Right renal pelvis (tissue), 4 donors: ENCODE data around the gene KCNK18. TPM values are rescaled to one million over a fixed set of nuclear protein-coding genes. Genes with fewer than 3 reads are reported as not detected.
"Not testable (repeated sequence)": the region's sequence is repeated elsewhere in the genome, so short reads cannot be mapped to it uniquely, and the experiment has no call there.

Source experiments
- DNase-seq, 4 donors: peaks; one replicate each; pipeline ENCODE4 v3.0.0-alpha.2; 2013; ENCODE audit warnings: low read depth in 4 of 4, low spot score in 3 of 4, missing footprints in 1 of 4
- polyA plus RNA-seq, 4 donors: library from polyadenylated mRNA; unstranded; fragments of 120-200 nt; gene quantifications; one replicate each; pipeline ENCODE4 v1.2.1, GENCODE V29; 2013; ENCODE audit not compliant: insufficient read length in 4 of 4

KCNK18 gene
- polyA plus RNA-seq, 4 donors, result not detected

DNA sequence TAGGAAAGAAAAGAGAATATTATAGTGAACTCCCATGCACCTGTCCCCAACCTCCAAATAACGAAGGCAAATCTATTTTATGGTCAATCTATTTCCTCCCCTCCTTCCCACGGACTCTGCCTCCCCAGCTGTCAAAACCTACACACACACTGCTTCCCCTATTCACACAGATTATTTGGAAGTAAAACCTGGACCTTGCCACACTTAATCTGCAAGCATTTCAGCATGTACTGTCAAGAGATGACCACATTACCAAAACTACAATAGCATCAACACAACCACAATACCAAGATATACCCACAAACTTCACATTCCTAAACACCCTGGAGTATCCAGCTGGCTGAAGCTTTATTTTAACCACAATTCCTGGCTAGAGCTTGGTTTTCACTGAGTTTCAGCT, 27.8 kb upstream of the KCNK18 start:
- no peak for DNase-seq

DNA sequence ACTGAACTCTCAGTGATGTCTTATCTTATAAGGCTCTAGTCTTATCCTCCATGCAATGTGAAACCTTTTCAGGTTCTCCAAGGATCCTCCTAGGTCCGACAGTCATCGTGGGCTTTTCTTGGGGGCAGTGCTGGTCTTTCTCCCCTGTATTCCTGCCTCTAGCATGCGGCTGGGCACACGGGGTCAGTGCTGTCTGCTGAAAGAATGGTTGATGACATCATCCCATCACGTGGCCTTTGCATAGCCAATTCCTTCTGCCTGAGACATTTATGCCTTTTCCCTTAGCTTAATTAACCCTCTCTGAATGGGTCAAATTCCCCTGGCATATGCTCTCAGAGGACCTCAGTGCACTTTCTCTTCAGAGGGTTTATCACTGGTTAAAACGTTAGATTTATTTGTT, 27.0 kb upstream of the KCNK18 start:
- no peak for DNase-seq

DNA sequence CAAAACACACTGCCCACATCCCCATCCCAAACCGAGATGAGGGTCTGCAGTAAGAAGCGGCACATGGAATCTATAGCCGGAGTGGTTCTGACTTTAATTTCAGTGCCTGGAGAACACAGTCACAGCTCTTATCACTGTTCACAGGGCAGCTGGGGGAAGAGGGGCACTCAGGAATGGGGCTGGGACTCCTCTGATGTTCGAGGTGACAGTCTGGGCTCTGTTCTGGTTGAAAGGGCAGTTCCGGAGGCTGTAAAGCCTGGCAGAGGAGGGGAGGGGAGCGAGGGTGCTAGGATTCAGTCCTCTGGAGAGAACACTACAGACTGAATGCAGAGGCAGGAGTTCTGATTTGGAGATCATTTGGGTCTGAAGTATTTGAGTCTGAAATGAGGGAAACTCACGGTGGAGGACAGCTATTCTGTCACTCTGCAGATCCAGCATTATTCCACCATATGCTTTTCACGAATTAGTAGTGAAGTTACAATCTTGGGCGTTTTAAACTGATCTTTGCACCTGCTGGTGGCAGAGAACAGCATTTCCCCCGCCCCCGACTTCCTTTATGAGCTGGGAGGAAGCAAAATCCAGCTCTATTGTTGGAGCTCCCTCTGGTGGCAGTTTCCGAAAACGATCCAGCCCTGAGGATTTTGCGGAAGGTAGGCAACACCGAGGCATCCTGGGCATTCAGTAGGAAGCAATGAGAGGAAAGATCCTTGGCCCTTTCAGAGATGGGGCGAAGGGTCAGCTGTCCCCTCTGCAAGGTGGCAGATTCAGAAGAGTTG, 22.7 kb upstream of the KCNK18 start:
- DNase-seq, result peak in 3 of 4 donors; percentile 77 to 88 (median 82)

DNA sequence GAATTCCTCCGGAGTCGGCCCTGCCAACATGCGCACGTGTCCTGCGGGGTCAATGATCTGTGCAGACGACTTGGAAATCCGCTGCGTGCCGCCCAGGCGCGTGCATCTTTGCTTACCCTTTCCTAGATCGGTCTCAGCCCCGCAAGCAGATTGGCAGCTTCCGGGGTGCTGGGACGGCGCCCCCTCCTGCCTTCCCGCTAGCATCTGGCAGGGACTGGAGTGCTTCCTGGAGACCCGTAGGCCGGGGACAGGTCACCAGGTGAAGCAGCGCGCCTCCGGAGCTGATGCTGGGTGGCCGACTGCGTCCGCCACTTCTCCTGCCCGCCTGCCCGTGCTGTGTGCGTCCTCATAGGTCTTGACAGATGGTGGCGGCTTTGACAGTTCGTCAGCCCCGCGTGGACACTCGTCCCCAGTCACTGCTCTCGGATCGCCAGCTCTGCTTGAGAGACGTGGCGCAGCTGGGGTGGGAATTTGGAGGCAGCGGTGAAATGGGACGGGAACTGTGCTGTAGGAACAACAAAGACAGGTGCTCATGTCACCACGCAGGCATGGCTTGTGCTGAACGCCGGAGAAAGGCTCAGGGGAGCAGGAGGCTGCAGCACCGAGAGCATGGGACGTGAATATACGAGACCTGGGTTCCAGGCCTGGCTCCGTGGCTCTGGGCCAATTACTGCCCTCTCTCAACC, 21.9 kb upstream of the KCNK18 start:
- no peak for DNase-seq

DNA sequence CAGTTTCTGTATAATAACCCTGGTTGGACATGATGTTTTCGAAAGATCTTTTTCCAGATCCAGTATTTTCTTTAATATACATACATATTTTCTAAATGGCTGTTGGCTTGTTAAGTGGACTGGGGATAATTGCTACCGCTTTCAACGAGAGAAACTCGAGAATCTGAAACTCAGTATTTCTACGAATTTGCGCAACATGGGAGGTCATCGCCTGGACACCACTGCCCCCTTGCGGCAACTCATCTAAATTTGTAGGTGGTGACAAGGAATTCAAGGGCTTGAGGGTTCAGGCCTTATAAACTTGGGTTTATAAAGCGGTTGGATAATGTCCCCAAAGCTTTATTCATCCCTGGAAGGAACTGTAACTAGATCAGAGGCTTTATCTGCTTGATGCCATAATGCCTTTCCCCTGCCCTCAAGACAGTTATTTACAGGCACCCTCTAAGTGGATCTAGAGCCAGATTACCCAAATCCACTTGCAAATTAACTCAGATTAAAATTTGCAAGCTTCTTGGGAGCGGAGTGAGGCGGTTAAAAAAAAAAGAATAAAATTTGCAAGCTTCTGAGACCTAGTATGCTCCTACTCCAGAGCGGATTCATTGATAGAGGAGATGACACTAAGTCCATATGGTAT, 21.3 kb upstream of the KCNK18 start:
- DNase-seq, result peak in 1 of 4 donors; percentile 61

DNA sequence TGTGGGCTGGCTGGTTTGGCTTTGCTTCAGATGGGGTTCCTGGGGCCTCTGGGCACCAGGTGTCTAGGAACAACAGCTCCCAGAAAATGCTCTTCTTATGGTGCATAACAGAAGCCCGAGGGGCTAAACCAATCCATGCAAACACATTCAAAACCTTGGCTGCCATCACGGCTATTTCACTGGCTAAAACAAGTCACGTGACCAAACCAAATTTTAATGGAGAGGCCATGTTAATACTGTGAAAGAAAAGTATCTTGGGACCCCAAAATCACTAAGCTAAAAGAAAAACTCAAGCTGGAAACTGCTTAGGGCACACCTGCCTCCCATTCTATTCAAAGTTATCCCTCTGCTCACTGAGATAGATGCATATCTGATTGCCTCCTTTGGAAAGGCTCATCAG, 19.1 kb upstream of the KCNK18 start:
- DNase-seq, result no peak

DNA sequence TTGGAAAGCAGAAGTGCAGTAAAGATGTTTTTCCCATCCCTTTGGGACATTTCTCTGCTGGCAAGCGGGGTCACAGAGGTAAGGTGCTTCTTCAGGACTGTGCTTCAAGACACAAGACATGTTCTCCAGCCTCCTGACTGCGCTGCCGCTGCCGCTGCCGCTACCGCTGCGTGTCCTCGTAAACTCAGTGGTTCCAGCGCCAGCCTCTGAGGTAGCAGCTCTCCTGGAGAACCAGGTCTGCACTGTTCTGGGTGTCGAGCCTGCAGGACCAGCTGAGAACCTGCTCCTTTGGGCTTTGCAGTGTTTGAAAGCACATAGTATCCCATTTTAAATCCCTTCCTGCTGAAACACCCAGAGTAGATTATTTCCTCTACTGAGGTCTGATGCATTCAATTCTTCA, 13.0 kb upstream of the KCNK18 start:
- DNase-seq, result no peak

DNA sequence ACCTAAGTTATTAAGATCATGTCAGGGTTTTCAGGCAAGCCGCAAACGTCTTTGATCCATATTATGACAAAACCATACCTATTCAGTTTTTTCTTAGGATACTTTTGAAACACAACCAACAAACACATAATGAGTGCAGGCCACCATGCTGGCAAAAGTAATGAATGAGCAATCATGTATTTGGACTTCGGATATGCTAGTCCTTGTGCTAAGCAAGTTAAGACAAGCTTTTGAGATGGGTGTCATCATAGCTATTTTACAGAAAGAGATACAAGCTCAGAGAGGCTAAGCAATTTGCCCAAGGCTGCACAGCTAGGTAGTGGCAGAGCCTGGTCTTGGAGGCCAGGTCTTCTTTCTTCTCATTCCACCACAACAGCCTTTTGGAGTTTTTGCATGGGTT, 12.5 kb upstream of the KCNK18 start:
- no peak for DNase-seq

DNA sequence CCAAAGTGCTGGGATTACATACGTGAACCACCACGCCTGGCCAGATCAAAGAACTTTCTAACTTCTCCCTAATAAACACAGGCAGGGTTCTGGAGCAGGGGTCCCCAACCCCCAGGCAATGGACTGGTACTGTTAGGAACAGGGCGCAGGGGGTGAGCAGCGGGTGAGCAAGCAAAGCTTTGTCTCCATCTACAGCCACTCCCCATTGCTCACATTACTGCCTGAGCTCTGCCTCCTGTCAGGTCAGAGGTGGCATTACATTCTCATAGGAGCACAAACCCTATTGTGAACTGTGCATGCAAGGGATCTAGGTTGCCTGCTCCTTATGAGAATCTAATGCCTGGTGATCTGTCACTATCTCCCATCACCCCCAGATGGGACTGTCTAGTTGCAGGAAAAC, 11.5 kb upstream of the KCNK18 start:
- not testable (repeated sequence) for DNase-seq

DNA sequence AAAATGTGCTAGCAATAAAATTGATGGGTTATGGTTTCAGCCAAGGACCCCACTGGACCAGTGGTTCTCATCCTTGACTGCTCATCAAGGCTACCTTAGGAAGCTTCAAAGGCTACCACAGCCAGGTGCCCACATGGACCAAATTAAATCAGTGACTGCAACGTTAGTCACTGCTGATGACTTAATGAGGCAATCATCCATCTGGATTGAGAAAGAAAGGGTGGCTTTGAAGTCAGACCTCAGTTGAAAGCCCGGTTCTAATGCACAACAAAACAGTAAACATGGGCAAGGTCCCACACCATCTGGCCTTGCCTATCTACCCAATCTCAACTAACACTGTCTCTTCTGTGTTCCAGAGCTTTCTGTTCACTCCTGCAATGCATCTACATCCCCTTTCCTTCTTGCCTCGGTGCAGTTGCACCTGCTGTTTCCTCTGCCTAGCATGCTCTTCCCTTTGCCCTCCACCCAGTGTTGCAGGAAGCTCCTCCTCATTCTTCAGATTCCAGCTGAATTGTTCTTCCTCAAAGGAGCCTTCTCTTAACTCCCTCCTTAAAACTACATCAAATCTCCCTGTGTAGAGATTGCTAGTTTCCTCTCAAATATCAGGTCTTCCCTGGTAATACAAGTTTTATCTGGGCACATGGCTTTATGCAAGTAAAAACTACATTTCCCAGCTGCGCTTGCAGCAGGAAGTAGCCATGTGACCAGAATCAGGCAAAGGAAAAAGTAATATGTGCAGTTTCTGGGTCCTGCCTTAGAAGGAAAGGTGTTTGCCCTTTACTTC, 10.3 kb upstream of the KCNK18 start:
- DNase-seq, result no peak

DNA sequence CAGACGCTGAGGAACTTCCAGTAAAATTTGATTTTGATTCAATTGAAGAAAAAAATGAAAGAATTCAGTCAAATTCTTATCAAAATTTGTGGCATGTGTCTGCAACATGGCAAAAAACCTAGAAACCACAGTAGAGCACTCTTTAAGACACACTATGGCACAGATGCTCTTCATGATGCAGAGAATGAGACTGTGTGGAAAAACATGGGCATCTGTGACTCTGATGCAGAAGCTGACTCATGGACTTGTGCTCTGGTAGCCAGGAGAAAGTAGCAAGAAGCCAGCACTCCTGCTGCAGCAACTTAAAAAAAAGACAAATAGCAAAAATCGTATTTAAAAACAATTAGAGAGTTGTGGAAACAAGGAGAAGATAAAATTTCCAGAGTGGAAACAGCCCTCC, 8.9 kb upstream of the KCNK18 start:
- no peak for DNase-seq

DNA sequence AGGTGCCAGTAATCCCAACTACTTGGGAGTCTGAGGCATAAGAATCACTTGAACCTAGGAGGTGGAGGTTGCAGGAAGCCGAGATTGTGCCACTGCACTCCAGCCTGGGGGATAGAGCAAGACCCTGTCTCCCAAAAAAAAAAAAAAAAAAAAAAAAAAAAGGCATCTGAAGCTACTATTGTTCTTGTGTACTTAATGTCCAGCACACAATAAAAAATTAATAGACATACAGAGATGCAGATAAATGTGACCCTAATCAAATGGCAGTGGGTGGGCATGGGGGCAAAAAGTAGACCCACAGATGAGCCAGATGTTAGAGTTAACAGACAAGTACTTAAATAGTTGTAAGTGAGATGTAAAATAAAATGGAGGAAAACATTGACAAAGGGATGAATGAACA, 7.7 kb upstream of the KCNK18 start:
- DNase-seq, result no peak

DNA sequence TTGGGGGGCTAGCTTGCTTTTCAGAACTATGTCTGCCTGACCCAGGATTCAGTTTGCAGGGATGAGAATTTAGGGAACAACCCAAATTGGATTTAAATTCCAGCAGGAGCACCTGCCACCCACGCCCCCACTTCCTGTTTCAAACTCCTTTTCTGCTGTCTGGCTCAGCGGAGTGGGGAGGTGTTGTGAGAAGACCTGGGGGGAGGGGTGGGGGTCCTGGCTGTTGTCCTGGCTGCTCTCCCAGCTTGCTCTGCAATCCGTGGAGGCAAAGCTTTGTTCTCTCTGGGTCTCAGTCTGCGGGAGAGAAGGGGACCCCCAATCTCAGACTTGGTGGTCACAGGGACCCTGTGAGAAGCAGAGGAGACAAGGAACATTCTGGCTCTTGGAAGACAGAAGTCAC, 799 bp downstream of the KCNK18 start:
- DNase-seq, result no peak

DNA sequence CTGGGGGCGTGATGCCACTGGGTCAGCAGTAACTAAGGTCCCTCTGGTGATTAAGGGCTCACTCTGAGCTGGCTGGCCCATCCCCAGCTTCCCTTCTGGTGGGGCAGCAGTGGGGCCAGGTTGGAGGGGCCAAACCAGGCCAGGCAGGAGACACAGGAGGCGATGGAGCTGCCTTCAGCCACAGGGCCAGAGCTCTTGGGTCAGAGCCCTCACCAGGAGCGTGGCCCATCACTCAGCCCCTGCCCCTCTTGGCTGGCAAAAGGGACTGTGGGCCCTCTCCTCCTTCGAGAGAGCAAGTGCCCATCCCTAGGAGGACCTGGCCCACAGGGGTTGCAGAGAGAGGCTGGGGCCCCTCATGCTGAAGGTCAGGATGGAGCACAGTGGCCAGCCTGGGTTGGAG, 4.5 kb downstream of the KCNK18 start:
- no peak for DNase-seq

DNA sequence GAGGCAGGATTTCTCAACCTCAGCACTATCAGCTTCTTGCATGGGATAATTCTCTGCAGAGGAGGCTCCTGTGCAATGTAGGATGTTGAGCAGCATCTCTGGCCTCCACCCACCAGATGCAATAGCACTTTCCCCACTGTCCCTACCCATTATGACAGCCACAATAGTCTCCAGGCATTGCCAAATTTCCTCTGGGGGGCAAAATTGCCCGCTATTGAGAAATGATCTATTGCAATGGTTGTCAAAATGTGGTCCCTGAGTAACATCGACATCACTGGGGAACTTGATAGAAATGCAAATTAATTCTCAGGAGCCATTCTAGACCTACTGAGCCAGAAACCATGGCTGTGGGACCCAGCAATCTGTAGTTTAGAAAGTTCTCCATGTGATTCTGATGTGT, 7.0 kb downstream of the KCNK18 start:
- DNase-seq, result no peak

DNA sequence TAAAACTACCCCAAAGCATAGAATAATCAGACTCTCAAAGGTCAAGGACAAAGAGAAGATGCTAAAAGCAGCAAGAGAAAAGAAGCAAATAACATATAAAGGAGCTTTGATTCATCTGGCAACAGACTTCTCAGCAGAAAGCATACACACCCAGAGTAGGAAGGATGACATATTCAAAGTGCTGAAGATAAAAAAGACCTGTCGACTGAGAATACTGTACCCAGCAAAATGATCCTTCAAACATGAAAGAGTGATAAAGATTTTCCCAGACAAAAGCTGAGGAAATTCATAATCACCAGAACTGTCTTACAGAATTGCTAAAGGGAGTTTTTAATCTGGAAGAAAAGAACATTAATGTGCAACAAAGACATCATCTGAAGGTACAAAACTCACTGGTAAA, 14.9 kb downstream of the KCNK18 start:
- no peak for DNase-seq

DNA sequence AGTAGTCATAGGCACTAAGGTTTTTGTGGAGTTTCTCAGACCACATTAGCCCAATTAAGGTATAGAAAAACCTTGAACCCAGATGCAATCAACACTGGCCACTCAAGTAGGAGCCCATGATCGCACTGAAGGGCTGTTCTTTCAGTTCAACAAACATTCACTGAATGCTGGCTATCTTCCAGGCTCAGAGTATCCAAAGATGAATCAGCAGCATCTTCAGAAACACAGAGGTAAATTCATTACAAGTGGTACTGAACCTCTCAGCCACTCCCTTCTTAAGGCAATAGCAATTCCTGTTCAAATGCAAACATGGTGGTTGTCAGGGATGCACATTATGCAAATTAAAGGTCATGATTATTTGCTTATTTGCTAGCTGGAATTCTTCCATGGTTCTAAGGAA, 17.1 kb downstream of the KCNK18 start:
- DNase-seq, result no peak

DNA sequence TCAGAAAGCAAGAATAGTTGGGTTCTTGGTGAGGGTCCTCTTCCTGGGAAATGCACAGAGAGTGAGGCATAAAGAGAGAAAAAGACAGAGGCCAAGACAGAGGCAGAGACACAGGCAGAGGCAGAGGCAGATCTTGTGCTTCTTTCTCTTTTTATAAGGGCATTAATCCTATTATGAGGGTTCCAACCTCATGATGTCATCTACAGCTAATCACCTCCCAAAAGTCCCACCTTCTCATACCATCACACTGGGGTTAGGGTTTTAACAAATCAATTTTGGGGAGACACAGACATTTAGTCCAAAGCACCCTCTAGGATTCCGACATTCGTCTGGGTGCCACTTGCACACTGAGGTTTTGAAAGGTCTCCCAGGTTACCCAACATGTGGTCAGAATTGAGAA, 17.8 kb downstream of the KCNK18 start:
- no peak for DNase-seq

DNA sequence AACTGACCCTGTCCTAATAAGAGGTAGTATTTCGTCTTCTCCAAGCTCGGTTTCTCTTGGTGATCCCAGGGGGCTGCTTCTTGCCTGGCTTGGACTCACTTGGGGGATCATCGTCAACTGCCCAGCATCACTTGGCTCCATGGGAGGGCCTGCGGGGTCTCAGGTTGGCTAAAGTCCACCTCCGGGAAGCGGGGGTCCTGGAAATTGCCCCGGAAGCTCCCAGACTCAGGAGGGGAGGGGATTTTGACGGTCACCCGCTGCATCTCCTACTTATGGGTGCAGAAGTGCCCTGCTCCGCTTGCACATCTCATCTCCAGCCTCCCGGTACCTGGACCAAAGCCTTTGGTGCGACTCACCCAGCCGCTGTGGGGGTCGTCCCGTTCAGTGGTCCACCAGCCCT, 18.7 kb downstream of the KCNK18 start:
- no peak for DNase-seq

DNA sequence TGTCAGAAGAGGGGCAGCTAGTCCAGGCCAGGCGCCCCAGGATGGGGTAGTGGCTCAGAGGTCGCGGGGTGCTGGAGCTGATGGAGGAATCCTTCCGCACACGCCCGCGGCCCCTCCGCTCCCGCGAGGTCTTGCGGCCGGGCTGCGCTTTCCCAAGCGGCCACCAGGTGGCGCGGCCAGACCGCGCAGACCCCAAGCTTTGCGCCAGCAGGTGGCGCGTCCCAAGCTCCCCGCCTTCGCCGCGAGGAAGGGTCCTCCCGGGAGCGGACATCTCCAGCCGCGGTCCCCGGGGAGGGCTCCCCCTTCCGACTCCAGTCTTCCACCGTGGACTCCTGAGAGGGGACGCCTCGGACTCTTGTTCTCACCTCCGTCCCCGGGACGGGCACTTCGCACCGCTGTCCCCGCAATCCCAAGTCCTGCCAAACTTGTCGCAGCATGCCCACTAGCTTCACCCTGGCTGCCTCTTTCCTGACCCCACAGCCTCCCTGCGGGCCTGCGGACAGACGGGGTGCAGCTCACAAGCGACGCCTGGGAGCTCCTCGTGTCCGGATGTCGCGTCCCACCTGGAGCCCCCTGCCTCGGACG, 19.4 kb downstream of the KCNK18 start:
- DNase-seq, result peak; percentile 56 to 69 (median 62)
